Measurements from ENCODE around the gene COQ6. TPM values are rescaled to one million over a fixed set of nuclear protein-coding genes. Genes with fewer than 3 reads are reported as not detected.
"Not testable (repeated sequence)": the region's sequence is repeated elsewhere in the genome, so short reads cannot be mapped to it uniquely, and the experiment has no call there.

The COQ6 gene
- total RNA-seq, 1 donor from 2014 or later = 17.9 TPM

- no peak overlapping the region for H3K27ac Mint-ChIP-seq
- no peak overlapping the region for H3K4me3 Mint-ChIP-seq
- H3K27me3 Mint-ChIP-seq (ENCODE audit: insufficient read depth) = no peaks in the 10 kb centered on the region
- no peak for DNase-seq (ENCODE audit: low spot score)
- peaks cover 1% of the 10 kb centered on the region for H3K36me3 Mint-ChIP-seq (ENCODE audit: low read depth)
- no peaks in the 10 kb centered on the region for H3K9me3 Mint-ChIP-seq
- no peaks in the 10 kb centered on the region for H3K4me1 Mint-ChIP-seq (ENCODE audit: low read depth)
- intact Hi-C loops (cut with micrococcal nuclease) = no loop called here
Measured at GRCh38 chr14:73995977-73996378, 45.9 kb downstream of the COQ6 start.

- no peaks in the 10 kb centered on the region for H3K27me3 Mint-ChIP-seq (ENCODE audit: insufficient read depth)
- H3K4me3 Mint-ChIP-seq = no peak overlapping the region
- H3K4me1 Mint-ChIP-seq (ENCODE audit: low read depth) = no peaks in the 10 kb centered on the region
- peaks cover 1% of the 10 kb centered on the region for H3K36me3 Mint-ChIP-seq (ENCODE audit: low read depth)
- no peak overlapping the region for H3K27ac Mint-ChIP-seq
- no peaks in the 10 kb centered on the region for H3K9me3 Mint-ChIP-seq
- DNase-seq (ENCODE audit: low spot score) = no peak
- intact Hi-C loops (cut with micrococcal nuclease) = no loop called here
Measured at GRCh38 chr14:73996731-73997107, 46.6 kb downstream of the COQ6 start.

- no peak overlapping the region for H3K27ac Mint-ChIP-seq
- DNase-seq (ENCODE audit: low spot score) = no peak
- H3K9me3 Mint-ChIP-seq = no peaks in the 10 kb centered on the region
- no peaks in the 10 kb centered on the region for H3K27me3 Mint-ChIP-seq (ENCODE audit: insufficient read depth)
- H3K36me3 Mint-ChIP-seq (ENCODE audit: low read depth) = peaks cover 1% of the 10 kb centered on the region
- H3K4me3 Mint-ChIP-seq = no peak overlapping the region
- intact Hi-C loops (cut with micrococcal nuclease) = no loop called here
- no peaks in the 10 kb centered on the region for H3K4me1 Mint-ChIP-seq (ENCODE audit: low read depth)
Measured at GRCh38 chr14:73997108-73997943, 47.2 kb downstream of the COQ6 start.

- Mint-ChIP-seq H3K4me3 (no peak overlapping the region), H3K4me1 (ENCODE audit: low read depth) (no peaks in the 10 kb centered on the region), H3K9me3 (no peaks in the 10 kb centered on the region), H3K36me3 (ENCODE audit: low read depth) (peaks cover 1% of the 10 kb centered on the region), H3K27me3 (ENCODE audit: insufficient read depth) (no peaks in the 10 kb centered on the region), H3K27ac (no peak overlapping the region)
- intact Hi-C loops (cut with micrococcal nuclease) = no loop called here
- no peak for DNase-seq (ENCODE audit: low spot score)
Measured at GRCh38 chr14:73997944-73998447, 47.9 kb downstream of the COQ6 start.

- Mint-ChIP-seq H3K27ac (no peak overlapping the region), H3K27me3 (ENCODE audit: insufficient read depth) (no peaks in the 10 kb centered on the region), H3K9me3 (no peaks in the 10 kb centered on the region), H3K36me3 (ENCODE audit: low read depth) (peaks cover 1% of the 10 kb centered on the region), H3K4me3 (no peak overlapping the region), H3K4me1 (ENCODE audit: low read depth) (no peaks in the 10 kb centered on the region)
- intact Hi-C loops (cut with micrococcal nuclease) = no loop called here
- DNase-seq (ENCODE audit: low spot score) = no peak
Measured at GRCh38 chr14:73998726-73999125, 48.6 kb downstream of the COQ6 start.

GRCh38 chr14:74005664-74006063, 55.6 kb downstream of the COQ6 start:
- H3K27me3 Mint-ChIP-seq (ENCODE audit: insufficient read depth); H3K4me1 Mint-ChIP-seq (ENCODE audit: low read depth); H3K36me3 Mint-ChIP-seq (ENCODE audit: low read depth); intact Hi-C loops (cut with micrococcal nuclease); H3K4me3 Mint-ChIP-seq; H3K9me3 Mint-ChIP-seq; H3K27ac Mint-ChIP-seq; DNase-seq (ENCODE audit: low spot score): not testable (repeated sequence)

- Mint-ChIP-seq H3K4me3 (no peak overlapping the region), H3K27me3 (ENCODE audit: insufficient read depth) (no peaks in the 10 kb centered on the region), H3K9me3 (no peaks in the 10 kb centered on the region), H3K27ac (no peak overlapping the region), H3K36me3 (ENCODE audit: low read depth) (peaks cover 14% of the 10 kb centered on the region), H3K4me1 (ENCODE audit: low read depth) (no peaks in the 10 kb centered on the region)
- intact Hi-C loops (cut with micrococcal nuclease) = no loop called here
- no peak for DNase-seq (ENCODE audit: low spot score)
Measured at GRCh38 chr14:74008843-74009499, 58.9 kb downstream of the COQ6 start.

Other genes starting within 250 kb of the COQ6 start
- gene PNMA1, start 235.9 kb upstream of the COQ6 start, total RNA-seq = 29.7 and 30.6 TPM in 2 replicates
- gene PTGR2, start 98.5 kb upstream of the COQ6 start, total RNA-seq = 1.2 and 2.0 TPM in 2 replicates
- 70.1 and 71.8 TPM in 2 replicates for gene ZNF410, start 63.4 kb upstream of the COQ6 start, total RNA-seq
- gene FAM161B, start 208 bp upstream of the COQ6 start, total RNA-seq = 0.76 and 0.83 TPM in 2 replicates
- gene ENTPD5, start 69.0 kb downstream of the COQ6 start, total RNA-seq = 10.7 and 12.2 TPM in 2 replicates
- 0.51 and 0.88 TPM in 2 replicates for gene BBOF1, start 69.0 kb downstream of the COQ6 start, total RNA-seq
- gene ALDH6A1, start 134.2 kb downstream of the COQ6 start, total RNA-seq = 10.8 and 11.0 TPM in 2 replicates
- gene LIN52, start 134.7 kb downstream of the COQ6 start, total RNA-seq = 15.9 and 17.2 TPM in 2 replicates